HG03175 (cell line): ENCODE measurements around the gene SOX6.
"Not testable (repeated sequence)": the region's sequence is repeated elsewhere in the genome, so short reads cannot be mapped to it uniquely, and the experiment has no call there.

Experiments used
- ATAC-seq: cut with Tn5 transposase; IDR thresholded peaks from one replicate; pipeline ENCODE4 v1.9.1; 2021; ENCODE audit warnings: mild to moderate bottlenecking, moderate library complexity; ENCODE audit not compliant: unreplicated experiment

SOX6 gene

GRCh38 chr11:16356057-16356760 lies at the start of gene SOX6:
SOX6 (minus strand) TSS chr11:16356546; CDS start chr11:16341248, 15,298 bp downstream.
- no peak for ATAC-seq

GRCh38 chr11:16404781-16405285 lies 48.5 kb upstream of the SOX6 start:
- no peak for ATAC-seq

DNA sequence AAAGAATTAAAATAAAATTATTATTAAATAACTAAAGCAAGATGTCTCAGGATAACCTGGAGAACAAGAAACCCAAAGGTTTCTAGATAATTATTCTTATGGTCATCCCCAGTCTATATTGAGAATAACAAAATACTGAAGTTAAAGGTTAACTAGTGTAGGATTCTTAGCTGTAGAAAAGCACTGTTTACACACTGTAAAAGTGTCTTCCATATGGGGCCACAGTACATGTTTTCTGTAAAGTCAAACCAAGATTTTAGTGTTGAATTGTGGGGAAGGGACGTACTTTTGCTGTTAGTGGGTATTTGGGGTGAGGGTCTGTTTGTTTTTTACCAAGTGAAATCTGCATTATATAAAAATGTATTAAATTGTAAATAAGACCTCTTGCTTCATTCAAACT lies 47.5 kb upstream of the SOX6 start:
- ATAC-seq: no peak

DNA sequence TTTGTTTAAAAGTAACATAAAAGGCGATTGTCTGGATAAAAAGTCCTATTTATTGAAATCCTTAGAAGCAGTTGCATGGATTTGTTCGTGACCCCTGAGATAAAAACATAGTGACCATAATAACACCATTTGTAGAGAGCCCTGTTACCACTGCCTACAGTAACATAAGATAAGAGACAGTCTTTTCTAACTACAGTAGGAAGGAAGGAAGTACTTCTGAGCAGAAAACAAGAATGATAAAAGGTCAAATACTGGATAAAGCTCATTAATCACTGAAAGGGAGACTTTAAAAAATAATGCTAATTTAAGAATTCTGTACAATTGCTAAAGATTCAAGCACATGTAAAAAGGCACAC lies 47.1 kb upstream of the SOX6 start:
- no peak for ATAC-seq

DNA sequence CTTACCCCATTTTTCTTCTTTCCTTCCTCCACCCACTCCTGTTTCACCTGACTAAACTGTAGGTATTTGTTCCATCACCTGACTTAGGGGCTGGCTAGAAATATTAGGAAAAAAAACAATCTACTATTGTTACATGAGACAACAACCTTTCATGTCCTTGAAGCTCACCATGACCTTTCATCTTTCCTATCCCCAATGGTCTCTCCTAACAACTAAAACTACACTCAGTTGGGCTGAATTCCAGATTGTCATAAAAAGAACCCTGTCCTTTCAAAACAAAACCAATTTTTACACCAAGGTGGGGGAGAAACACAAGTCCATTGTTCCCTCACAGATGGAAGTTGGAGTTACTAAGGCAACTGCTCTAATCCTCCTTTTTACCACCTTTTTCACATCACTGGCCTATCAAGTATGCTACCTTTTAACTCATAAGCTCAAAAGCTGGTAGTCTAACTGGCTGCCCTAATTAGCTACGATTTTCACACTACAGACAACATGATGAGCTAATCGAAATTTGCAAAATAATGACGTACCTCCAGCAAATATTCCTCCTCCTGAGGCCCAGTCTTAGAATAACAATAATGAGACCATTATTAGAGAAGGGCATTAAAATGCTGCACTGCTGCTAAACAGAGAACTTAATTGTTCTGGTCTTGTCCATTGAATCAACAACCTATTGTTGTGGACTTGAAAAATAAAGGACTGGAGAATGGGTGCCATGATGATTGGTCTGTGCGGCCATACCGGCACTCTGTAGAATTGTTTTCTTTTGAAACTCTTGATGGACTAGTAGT lies 46.5 kb upstream of the SOX6 start:
- no peak for ATAC-seq

GRCh38 chr11:16397390-16397789 lies 41.0 kb upstream of the SOX6 start:
- ATAC-seq: no peak

DNA sequence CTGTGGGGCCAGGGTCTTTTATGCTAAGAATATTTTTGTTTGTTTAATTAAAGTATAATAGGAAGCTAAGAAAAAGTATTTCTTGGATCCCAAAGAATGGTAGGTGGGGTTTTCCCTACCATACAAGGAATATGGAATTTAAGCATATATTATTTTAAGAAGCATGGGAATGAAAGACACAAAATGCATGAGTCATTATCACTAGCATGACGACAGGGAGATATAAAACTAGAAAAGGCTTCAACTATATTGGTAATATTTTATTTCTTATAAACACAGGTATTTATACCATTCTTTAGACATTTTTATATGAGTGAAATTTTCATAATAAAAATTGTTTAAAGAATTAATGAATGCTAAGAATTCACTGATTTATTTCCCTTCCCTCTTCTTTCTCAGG lies 39.3 kb upstream of the SOX6 start:
- ATAC-seq: no peak

GRCh38 chr11:16394947-16395346 lies 38.6 kb upstream of the SOX6 start:
- ATAC-seq: no peak

GRCh38 chr11:16393340-16393739 lies 37.0 kb upstream of the SOX6 start:
- no peak for ATAC-seq

GRCh38 chr11:16392616-16393015 lies 36.3 kb upstream of the SOX6 start:
- no peak for ATAC-seq

GRCh38 chr11:16390826-16391225 lies 34.5 kb upstream of the SOX6 start:
- not testable (repeated sequence) for ATAC-seq

- ATAC-seq: no peak
Observed at GRCh38 chr11:16385099-16385498, 28.8 kb upstream of the SOX6 start.

GRCh38 chr11:16382638-16383380 lies 26.5 kb upstream of the SOX6 start:
- no peak for ATAC-seq

DNA sequence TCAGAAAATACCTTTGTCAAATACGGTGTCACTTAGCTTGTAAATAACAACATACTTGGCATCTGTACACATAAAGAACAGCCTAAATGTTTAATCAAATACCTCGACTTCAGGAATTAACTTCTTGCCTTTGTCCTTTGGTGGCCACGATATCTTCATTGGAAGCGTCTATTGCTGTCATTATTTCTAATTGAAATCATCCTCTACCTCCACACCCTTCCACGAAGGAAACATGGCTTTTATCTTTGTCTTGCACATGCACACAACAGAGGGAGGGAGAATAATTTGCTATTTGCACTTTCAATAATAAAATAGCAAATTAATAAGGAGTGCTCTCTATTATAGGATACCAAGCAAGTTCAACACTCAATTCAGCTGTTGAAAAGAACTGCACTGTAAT lies 25.8 kb upstream of the SOX6 start:
- ATAC-seq: no peak

- ATAC-seq: no peak
Observed at GRCh38 chr11:16380941-16381568, 24.7 kb upstream of the SOX6 start.

GRCh38 chr11:16378906-16379305 lies 22.6 kb upstream of the SOX6 start:
- no peak for ATAC-seq

GRCh38 chr11:16377746-16378145 lies 21.4 kb upstream of the SOX6 start:
- ATAC-seq: no peak

GRCh38 chr11:16375664-16376063 lies 19.3 kb upstream of the SOX6 start:
- ATAC-seq: not testable (repeated sequence)

DNA sequence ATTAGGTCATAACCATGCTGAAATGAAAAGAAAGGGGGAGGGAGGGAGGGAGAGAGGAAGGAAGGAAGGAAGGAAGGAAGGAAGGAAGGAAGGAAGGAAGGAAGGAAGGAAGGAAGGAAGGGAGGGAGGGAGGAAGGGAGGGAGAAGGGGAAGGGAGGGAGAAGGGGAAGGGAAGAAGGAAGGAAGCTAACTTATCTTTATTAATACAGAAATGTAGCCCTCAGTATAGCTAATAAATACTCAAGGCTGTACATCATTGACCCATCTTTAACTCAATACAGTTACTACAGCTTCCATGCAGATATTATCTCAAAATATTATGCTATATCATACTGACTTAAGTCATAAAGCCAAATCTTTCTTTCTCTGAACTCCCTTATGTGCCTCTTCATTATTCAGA lies 17.4 kb upstream of the SOX6 start:
- no peak for ATAC-seq

GRCh38 chr11:16372355-16372754 lies 16.0 kb upstream of the SOX6 start:
- ATAC-seq: no peak

DNA sequence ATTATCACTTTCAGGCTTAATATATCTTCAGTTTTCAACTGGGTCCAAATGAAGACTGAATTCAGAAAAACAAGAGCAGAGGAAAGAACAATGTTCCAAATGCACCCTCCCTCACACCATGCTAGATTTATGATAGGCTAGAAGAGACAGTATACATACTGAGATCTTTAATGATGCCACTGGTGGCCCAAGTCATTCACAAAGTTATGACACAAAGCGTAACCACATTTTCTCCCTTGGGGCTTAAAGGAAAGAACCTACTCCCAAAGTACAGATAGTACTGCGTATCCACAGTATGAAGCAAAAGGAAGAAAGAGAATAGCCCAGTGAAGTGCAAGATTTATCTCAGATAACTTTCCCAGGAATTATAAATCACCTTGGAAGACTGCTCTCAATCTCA lies 10.9 kb upstream of the SOX6 start:
- no peak for ATAC-seq
